K562 (cell line): ENCODE measurements around the gene RNF43. TPM values are rescaled to one million over a fixed set of nuclear protein-coding genes. Genes with fewer than 3 reads are reported as not detected.

Experiments used
- ATAC-seq: fragments of 200-7000 bp; cut with Tn5 transposase; 3 replicates; pipeline ENCODE4 v1.9.1; 2020; ENCODE audit warnings: moderate library complexity
- BruUV-seq: library from RNA; stranded (reverse); fragments of 400-500 nt; replicated peaks from 2 replicates; lab custom pipeline; 2021; lab: Mats Ljungman, UMichigan
- CTCF ChIA-PET: fragments of 300-600 bp; formaldehyde crosslinking; extraction: SDS; loops from one replicate; lab custom pipeline; 2021; ENCODE audit warnings: low intra/inter-chr PET ratio; lab: Yijun Ruan, JAX
- POLR2A ChIA-PET: fragments of 300-600, 350-650 bp; sonication (Branson Sonifier 250); formaldehyde crosslinking; extraction: SDS; loops from one replicate; lab custom pipeline; 2021; ENCODE audit warnings: antibody characterized with exemption, inconsistent platforms; lab: Yijun Ruan, JAX
- DNase-seq, 4 experiments: peaks; one replicate each; pipeline versions ENCODE4 v3.0.0 to v3.0.0-alpha.2; 2011 to 2018; ENCODE audit warnings: low spot score in 3 of 4, mixed read lengths in 3 of 4; ENCODE audit errors: extremely low read depth in 1 of 4
- FAIRE-seq: peaks from 2 replicates; lab custom pipeline; 2011; peaks lifted over from hg19 to GRCh38; lab: Jason Lieb, UNC
- H2AFZ ChIP-seq: 2 replicates; pipeline ENCODE4 v1.6.0; 2011; ENCODE audit warnings: low read depth, low read length, control low read depth, inconsistent platforms
- H3K27ac ChIP-seq: fragments of 200-600 bp; 3 replicates; pipeline ENCODE4 v1.8.0; 2011; ENCODE audit warnings: low read depth, mild to moderate bottlenecking, control low read depth, inconsistent platforms, low read length, moderate library complexity, mixed read lengths; ENCODE audit errors: extremely low read depth
- H3K27me3 ChIP-seq, 2 experiments: fragments of 300-600 bp in 1 of 2; 2 replicates in 1 of 2; 3 replicates in 1 of 2; pipeline versions ENCODE4 v1.6.0 to v1.8.0; 2011; ENCODE audit warnings: inconsistent platforms in 2 of 2, low read length in 2 of 2, mild to moderate bottlenecking in 1 of 2, mixed read lengths in 1 of 2, moderate library complexity in 1 of 2; ENCODE audit not compliant: control insufficient read depth in 2 of 2, insufficient read depth in 2 of 2
- H3K36me3 ChIP-seq: fragments of 300-600 bp; 3 replicates; pipeline ENCODE4 v1.8.0; 2011; ENCODE audit warnings: mild to moderate bottlenecking, low read length, inconsistent platforms; ENCODE audit not compliant: control insufficient read depth, insufficient read depth
- H3K4me1 ChIP-seq, 2 experiments: fragments of 200-600 bp in 1 of 2; replicated peaks in 1 of 2; 2 replicates in 1 of 2; 3 replicates in 1 of 2; pipeline versions ENCODE4 v1.5.1 to v1.8.0; 2011; ENCODE audit warnings: inconsistent platforms in 2 of 2, low read length in 2 of 2, mild to moderate bottlenecking in 1 of 2, mixed read lengths in 1 of 2, moderate library complexity in 1 of 2; ENCODE audit not compliant: control insufficient read depth in 2 of 2, insufficient read depth in 2 of 2
- H3K4me2 ChIP-seq: 2 replicates; pipeline ENCODE4 v1.6.1; 2011; ENCODE audit warnings: low read length, control low read depth, inconsistent platforms, mixed read lengths; ENCODE audit not compliant: insufficient read depth
- H3K4me3 ChIP-seq: fragments of 200-600 bp; sonication (generic), shearing (Covaris generic); 2 replicates; pipeline ENCODE4 v1.5.1; 2016; ENCODE audit warnings: control low read depth, inconsistent platforms
- H3K79me2 ChIP-seq: fragments of 200-600 bp; 3 replicates; pipeline ENCODE4 v1.8.0; 2011; ENCODE audit warnings: low read length, inconsistent platforms; ENCODE audit not compliant: control insufficient read depth, insufficient read depth
- H3K9ac ChIP-seq, 2 experiments: 2 replicates each; pipeline versions ENCODE4 v1.6.0 to v1.6.1; 2011; ENCODE audit warnings: low read depth in 2 of 2, low read length in 2 of 2, control low read depth in 1 of 2, inconsistent platforms in 1 of 2, mild to moderate bottlenecking in 1 of 2, mixed read lengths in 1 of 2; ENCODE audit not compliant: insufficient read depth in 1 of 2
- H3K9me1 ChIP-seq: one replicate; pipeline ENCODE4 v1.6.0; 2011; ENCODE audit warnings: inconsistent platforms, mild to moderate bottlenecking, low read length, moderate library complexity; ENCODE audit not compliant: control insufficient read depth, insufficient read depth
- H3K9me3 ChIP-seq: replicated peaks from 2 replicates; pipeline ENCODE4 v1.5.1; 2011; ENCODE audit warnings: low read depth, low read length, inconsistent platforms; ENCODE audit not compliant: control insufficient read depth, insufficient read depth
- H4K20me1 ChIP-seq: replicated peaks from 2 replicates; pipeline ENCODE4 v1.6.1; 2011; ENCODE audit warnings: low read length, inconsistent platforms, mixed read lengths; ENCODE audit not compliant: control insufficient read depth, insufficient read depth
- ATF3 ChIP-seq, 2 experiments: fragments of 450-650 bp in 1 of 2; sonication (generic) in 1 of 2; formaldehyde crosslinking in 1 of 2; IDR thresholded peaks in 1 of 2; conservative IDR thresholded peaks in 1 of 2; 2 replicates each; pipeline versions ENCODE4 v1.6.1 to v1.8.1; 2016 to 2023; ENCODE audit warnings: mild to moderate bottlenecking in 2 of 2, moderate library complexity in 2 of 2, inconsistent platforms in 1 of 2, missing genetic modification reagents in 1 of 2
- BRD4 ChIP-seq: fragments of 200-600 bp; sonication (generic); IDR thresholded peaks from 2 replicates; pipeline ENCODE4 v1.6.1; 2017; ENCODE audit warnings: inconsistent platforms
- CBFA2T3 ChIP-seq: fragments of 450-650 bp; IDR thresholded peaks from 2 replicates; pipeline ENCODE4 v1.6.1; 2017
- CLOCK ChIP-seq: fragments of 250-450 bp; sonication (Bioruptor Pico); IDR thresholded peaks from 2 replicates; pipeline ENCODE4 v1.4.0; 2020; ENCODE audit warnings: mild to moderate bottlenecking, moderate library complexity, borderline replicate concordance
- EHMT2 ChIP-seq: fragments of 450-650 bp; IDR thresholded peaks from 2 replicates; pipeline ENCODE4 v1.6.1; 2018; ENCODE audit warnings: antibody characterized with exemption
- FOS ChIP-seq: IDR thresholded peaks from 3 replicates; pipeline ENCODE4 v1.6.1; 2011; ENCODE audit not compliant: insufficient read length; ENCODE audit errors: extremely low read depth
- JUND ChIP-seq, 2 experiments: IDR thresholded peaks; 2 replicates in 1 of 2; 3 replicates in 1 of 2; pipeline ENCODE4 v1.6.1; 2011; ENCODE audit warnings: borderline replicate concordance in 2 of 2, low read depth in 2 of 2, low read length in 2 of 2, improper control_type of control experiment in 1 of 2, missing biosample characterization in 1 of 2, missing genetic modification characterization in 1 of 2, missing genetic modification reagents in 1 of 2
- KDM1A ChIP-seq, 2 experiments: fragments of 450-650 bp; IDR thresholded peaks; 2 replicates each; pipeline ENCODE4 v1.6.1; 2016; ENCODE audit warnings: mild to moderate bottlenecking in 2 of 2
- MYNN ChIP-seq, 2 experiments: sonication (generic); formaldehyde crosslinking in 1 of 2; IDR thresholded peaks; 2 replicates each; pipeline versions ENCODE4 v1.5.0 to v1.6.1; 2016 to 2020; ENCODE audit warnings: antibody characterized with exemption in 1 of 2, missing genetic modification reagents in 1 of 2
- POLR2H ChIP-seq: IDR thresholded peaks from 2 replicates; pipeline ENCODE4 v1.6.1; 2016; ENCODE audit warnings: missing genetic modification characterization, low read depth, mild to moderate bottlenecking, control low read depth, missing compliant biosample characterization, moderate library complexity
- POLR3A ChIP-seq: IDR thresholded peaks from 2 replicates; pipeline ENCODE4 v1.6.1; 2011; ENCODE audit warnings: borderline replicate concordance, mild to moderate bottlenecking, moderate library complexity; ENCODE audit not compliant: insufficient read length, insufficient read depth; ENCODE audit errors: extremely low read depth
- SOX6 ChIP-seq: fragments of 450-650 bp; IDR thresholded peaks from 2 replicates; pipeline ENCODE4 v1.6.1; 2014; ENCODE audit warnings: mild to moderate bottlenecking
- TBP ChIP-seq: optimal IDR thresholded peaks from 2 replicates; pipeline ENCODE3; 2011; ENCODE audit warnings: low read depth, low read length, improper control_type of control experiment
- XRCC3 ChIP-seq: fragments of 450-650 bp; IDR thresholded peaks from 2 replicates; pipeline ENCODE4 v1.6.1; 2017; ENCODE audit warnings: mild to moderate bottlenecking, moderate library complexity
- ZFPM2 ChIP-seq: fragments of 250-450 bp; sonication (Bioruptor Pico); IDR thresholded peaks from 2 replicates; pipeline ENCODE4 v1.5.1; 2022; ENCODE audit warnings: mild to moderate bottlenecking
- ZNF140 ChIP-seq: fragments of 250-450 bp; sonication (Bioruptor Pico); IDR thresholded peaks from 2 replicates; pipeline ENCODE4 v1.8.0; 2021; ENCODE audit warnings: moderate library complexity, mild to moderate bottlenecking, inconsistent platforms
- ZNF384 ChIP-seq: IDR thresholded peaks from 2 replicates; pipeline ENCODE4 v1.6.1; 2012; ENCODE audit warnings: low read depth, low read length, improper control_type of control experiment
- ZNF436 ChIP-seq: fragments of 250-450, 450-650 bp; sonication (Bioruptor Pico); formaldehyde crosslinking; IDR thresholded peaks from 2 replicates; pipeline ENCODE4 v1.7.0; 2020; ENCODE audit warnings: mild to moderate bottlenecking
- ZNF507 ChIP-seq: conservative IDR thresholded peaks from 2 replicates; pipeline ENCODE4 v1.6.1; 2017; ENCODE audit warnings: missing genetic modification characterization, missing compliant biosample characterization
- WGBS: fragments of 100-300 bp; shearing (Covaris generic); methylation state at CpG from one replicate; pipeline ENCODE4 v1.1.6; 2016; ENCODE audit warnings: low coverage, mixed read lengths; ENCODE audit not compliant: insufficient coverage; ENCODE audit errors: missing lambda C conversion rate; 5-methylcytosine and 5-hydroxymethylcytosine counted together
- in situ Hi-C: fragments of 300-500 bp; cut with MboI; formaldehyde crosslinking; loops from 4 replicates; pipeline ENCODE4 v1.15.0; 2018; ENCODE audit warnings: inconsistent platforms, mixed read lengths
- intact Hi-C: fragments of 100-400 bp; cut with micrococcal nuclease; formaldehyde crosslinking; loops from 2 replicates; pipeline ENCODE4 v1.14.2; 2022
- polyA plus RNA-seq, 8 experiments: library from polyadenylated mRNA; depleted of rRNA in 4 of 8; stranded (reverse) in 5 of 8; unstranded in 3 of 8; fragments of >200 nt; fragmentation: Nextera tagmentation in 2 of 8; fragmentation: Illumina TruSeq in 1 of 8; extraction: Ambion mirVana in 2 of 8; extraction: Trizol in 1 of 8; gene quantifications; 2 replicates each; pipeline versions ENCODE4 v1.2.1 to v1.2.3, GENCODE V29; 2011 to 2014; ENCODE audit warnings: inconsistent platforms in 1 of 8, missing spikeins in 1 of 8
- total RNA-seq, 7 experiments: library from RNA; depleted of rRNA in 6 of 7; stranded (reverse); fragments of >200 nt in 6 of 7; fragmentation: Illumina TruSeq in 2 of 7; extraction: Trizol in 2 of 7; gene quantifications; 2 replicates each; pipeline versions ENCODE4 v1.2.1 to v1.2.3, GENCODE V29; 2011 to 2021; ENCODE audit warnings: low replicate concordance in 1 of 7

RNF43 gene
- total and polyA plus RNA-seq, 9 of the 15 experiments (the other 6 are each of a cell fraction or from before 2014, with no cell fraction given): 0.29 to 2.7 (median 1.4) TPM

- peak overlapping the region; percentile 49 for H3K4me2 ChIP-seq
- FAIRE-seq (peak; percentile 55), ATAC-seq (peak; percentile 38), DNase-seq (peak in 3 of 4 experiments; percentile 19 to 54 (median 44))
- no peaks in the 10 kb centered on the region for H3K9me1 ChIP-seq
- no peaks in the 10 kb centered on the region for H3K36me3 ChIP-seq
- H3K4me3 ChIP-seq: 0 out of 2 replicates have a peak overlapping the region, but pooled peaks have one; percentile 4
- peaks cover 7 to 11% of the 10 kb centered on the region in 2 experiments; a peak in 4 of 5 replicates for H3K4me1 ChIP-seq
- H3K27ac ChIP-seq: peak overlapping the region; percentile 59; the same call in 2 of the 3 replicates
- ChIA-PET POLR2A (interaction anchor here (1.2 to 5.8 kb wide), 3 partner anchors 60 to 81 kb away, joined by 3 to 79 read pairs (median 3); no protein-coding TSS in a partner anchor), CTCF (no interaction called here)
- H3K9ac ChIP-seq: peak overlapping the region in 1 of 2 experiments; percentile 59; a peak in 2 of 4 replicates
- intact Hi-C loops: no loop called here
- BruUV-seq: no TSS peak
- in situ Hi-C loops: no loop called here
- WGBS: 17% methylated on average over 3 of the region's 3 CpGs
- peaks cover 53% of the 10 kb centered on the region for H3K79me2 ChIP-seq
- H3K9me3 ChIP-seq: no peaks in the 10 kb centered on the region
- H4K20me1 ChIP-seq: no peaks in the 10 kb centered on the region
- peak overlapping the region; percentile 73 for H2AFZ ChIP-seq
- no peaks in the 10 kb centered on the region for H3K27me3 ChIP-seq
- no peak for TF ChIP-seq CBFA2T3
- TF ChIP-seq POLR2H (tag): peak; percentile 40; the same call in 1 of the 2 replicates
- 0 out of 4 replicates have a peak, but pooled peaks of 1 of the 2 experiments have one; percentile 16 for TF ChIP-seq KDM1A (IDR thresholded peaks at IDR 0.05)
- TF ChIP-seq XRCC3: no peak
- TF ChIP-seq TBP: no peak
- TF ChIP-seq ZNF384: no peak
- TF ChIP-seq SOX6: peak; percentile 50; the same call in 1 of the 2 replicates
- TF ChIP-seq ZNF436: no peak
- TF ChIP-seq ATF3 (IDR thresholded peaks at IDR 0.05): peak; percentile 58
- TF ChIP-seq ATF3 (CRISPR knock-in tag; conservative IDR thresholded peaks at IDR 0.05): no peak
- no peak for TF ChIP-seq POLR3A
- no peak for TF ChIP-seq FOS
- no peak for TF ChIP-seq ZNF507 (tag)
- TF ChIP-seq MYNN (IDR thresholded peaks at IDR 0.05): no peak
- no peak for TF ChIP-seq MYNN (CRISPR knock-in tag; IDR thresholded peaks at IDR 0.05)
- TF ChIP-seq CLOCK (CRISPR knock-in tag): no peak
- TF ChIP-seq EHMT2: no peak
- TF ChIP-seq BRD4: no peak
- TF ChIP-seq ZNF140: no peak
- no peak for TF ChIP-seq ZFPM2 (CRISPR knock-in tag)
- no peak for TF ChIP-seq JUND (IDR thresholded peaks at IDR 0.05; ENCODE audit: borderline replicate concordance, low read depth, low read length)
- peak; percentile 29; the same call in 1 of the 3 replicates for TF ChIP-seq JUND (tag; IDR thresholded peaks at IDR 0.05; ENCODE audit: borderline replicate concordance, low read depth, low read length)
These were observed 4.3 kb downstream of the RNF43 start for GRCh38 chr17:58412961-58413586.
